CD4-positive, alpha-beta T cell treated with Interleukin-6 at 100 ng/mL for 8 hours (primary cell): Measurements from ENCODE around the gene TMEM147.

Experiments used
- DNase-seq: peaks from one replicate; pipeline ENCODE4 v3.0.0-alpha.2; 2020; ENCODE audit warnings: mixed read lengths, low spot score

TMEM147 gene, protein sequence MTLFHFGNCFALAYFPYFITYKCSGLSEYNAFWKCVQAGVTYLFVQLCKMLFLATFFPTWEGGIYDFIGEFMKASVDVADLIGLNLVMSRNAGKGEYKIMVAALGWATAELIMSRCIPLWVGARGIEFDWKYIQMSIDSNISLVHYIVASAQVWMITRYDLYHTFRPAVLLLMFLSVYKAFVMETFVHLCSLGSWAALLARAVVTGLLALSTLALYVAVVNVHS

DNA sequence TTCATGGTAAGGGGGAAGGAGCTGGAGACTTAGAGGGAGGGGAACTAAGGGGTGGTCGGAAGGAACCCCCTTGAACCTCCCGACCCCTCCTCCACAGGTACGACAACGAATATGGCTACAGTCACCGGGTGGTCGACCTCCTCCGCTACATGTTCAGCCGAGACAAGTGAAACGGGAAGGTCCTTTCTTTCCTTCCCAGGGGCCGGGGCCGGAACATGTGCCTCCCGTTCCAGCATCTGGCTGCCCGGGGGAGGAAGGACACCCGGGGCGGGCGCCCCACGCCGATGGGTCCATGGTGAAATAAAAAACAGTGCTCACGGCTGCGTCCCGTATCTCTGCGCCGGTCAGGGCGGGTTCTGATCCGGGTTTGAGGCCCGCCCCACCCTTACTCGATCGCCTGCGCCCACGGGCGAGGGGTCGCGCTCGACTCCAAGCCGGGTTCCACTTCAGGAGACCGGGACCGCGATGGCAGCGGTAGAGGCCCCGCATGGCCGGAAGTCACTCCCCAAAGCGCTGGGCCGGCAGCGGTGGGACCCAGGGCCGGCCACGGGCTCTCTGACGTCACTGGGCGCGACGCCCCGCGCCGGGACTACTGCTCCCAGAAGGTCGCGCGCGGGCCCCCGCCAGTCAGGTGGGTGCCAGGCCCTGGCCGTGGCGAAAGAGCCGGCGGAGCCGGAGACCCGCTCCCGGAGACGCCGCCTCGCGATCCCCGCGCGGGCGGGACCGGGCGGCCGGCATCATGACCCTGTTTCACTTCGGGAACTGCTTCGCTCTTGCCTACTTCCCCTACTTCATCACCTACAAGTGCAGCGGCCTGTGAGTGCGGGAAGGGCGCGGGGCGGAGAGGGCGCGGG is at the start of gene TMEM147:
TSS of gene TMEM147 (plus strand) at position 626 of the 854 bp plus-strand sequence. CDS start at position 740, 114 bp downstream.
- peak; percentile 73 for DNase-seq

DNA sequence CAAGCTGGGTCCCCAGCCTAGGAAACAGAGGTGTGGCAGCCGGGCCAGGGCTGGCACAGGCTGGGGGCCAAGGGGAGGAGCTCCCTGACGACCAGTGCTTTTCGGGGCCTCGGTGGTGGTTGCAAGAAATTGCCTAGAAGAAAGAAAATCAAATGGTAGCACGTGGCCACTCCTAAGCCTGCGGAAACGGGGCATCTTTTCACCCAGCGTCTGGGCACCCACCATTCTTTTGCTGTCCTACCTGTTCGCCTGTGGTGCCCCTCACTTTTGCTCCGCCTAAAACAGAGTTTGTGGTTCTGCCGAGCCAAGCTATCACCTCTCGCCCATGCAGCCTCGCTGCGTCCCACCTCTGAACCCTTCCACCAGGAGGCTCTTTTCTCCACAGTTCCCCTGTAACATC is 48.0 kb upstream of the TMEM147 start:
- DNase-seq: no peak

DNA sequence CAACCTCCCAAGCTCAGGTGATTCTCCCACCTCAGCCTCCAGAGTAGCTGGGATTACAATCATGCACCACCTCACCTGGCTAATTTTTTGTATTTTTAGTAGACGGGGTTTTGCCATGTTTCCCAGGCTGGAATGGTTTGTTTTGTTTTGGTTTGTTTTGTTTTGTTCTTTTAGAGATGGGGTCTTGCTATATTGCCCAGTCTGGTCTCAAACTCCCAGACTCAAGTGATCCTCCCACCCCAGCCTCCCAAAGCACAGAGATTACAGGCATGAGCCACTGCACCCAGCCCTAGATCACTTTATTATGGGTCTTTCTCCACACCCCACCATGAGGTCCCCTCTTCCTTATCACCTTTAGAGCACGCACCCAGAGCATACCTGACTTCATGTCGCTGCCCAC is 47.2 kb upstream of the TMEM147 start:
- no peak for DNase-seq

DNA sequence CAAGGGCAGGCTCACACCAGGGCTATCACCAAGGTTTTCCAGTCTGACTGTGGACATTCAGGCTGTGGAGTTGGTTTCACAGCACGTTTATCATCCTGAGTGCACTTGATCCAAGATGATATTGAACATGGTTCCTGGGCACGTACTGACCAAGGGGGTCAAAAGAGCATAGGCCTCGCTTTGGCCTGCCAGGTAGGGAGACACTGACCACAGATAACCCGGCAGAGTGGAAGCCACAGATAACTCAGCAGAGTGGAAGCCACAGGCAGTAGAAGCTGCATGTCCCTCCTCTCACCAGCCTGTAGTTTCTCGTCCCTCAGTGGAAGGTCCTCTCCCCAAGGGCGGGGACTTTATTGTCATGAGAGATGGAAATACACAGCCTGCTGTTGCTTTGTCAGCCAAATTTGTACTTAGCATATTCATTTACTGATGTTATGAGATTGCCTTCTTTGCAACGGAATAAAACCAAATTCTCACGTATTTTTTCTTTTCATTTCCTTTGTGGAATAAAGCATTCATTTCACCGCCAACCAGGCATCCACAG is 46.4 kb upstream of the TMEM147 start:
- DNase-seq: no peak

DNA sequence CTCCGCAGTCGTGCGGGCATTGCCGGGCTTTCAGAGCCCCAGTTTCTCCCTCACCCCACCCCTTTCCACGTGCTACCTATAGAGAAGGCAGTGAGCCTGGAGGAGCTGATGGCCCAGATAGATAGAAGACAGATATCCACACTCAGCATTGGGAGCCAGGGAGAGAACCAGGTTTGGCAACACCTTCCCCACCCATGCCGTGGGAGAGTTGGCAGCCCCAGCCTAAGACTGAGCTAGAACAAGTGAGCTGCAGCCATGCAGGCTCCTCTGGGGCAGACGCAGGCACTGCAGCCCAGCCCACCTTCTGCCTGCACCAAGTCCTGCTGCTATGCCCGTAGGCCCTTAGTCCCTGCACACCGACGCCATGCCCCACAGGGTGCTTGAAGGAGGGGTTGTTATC is 44.8 kb upstream of the TMEM147 start:
- DNase-seq: no peak

DNA sequence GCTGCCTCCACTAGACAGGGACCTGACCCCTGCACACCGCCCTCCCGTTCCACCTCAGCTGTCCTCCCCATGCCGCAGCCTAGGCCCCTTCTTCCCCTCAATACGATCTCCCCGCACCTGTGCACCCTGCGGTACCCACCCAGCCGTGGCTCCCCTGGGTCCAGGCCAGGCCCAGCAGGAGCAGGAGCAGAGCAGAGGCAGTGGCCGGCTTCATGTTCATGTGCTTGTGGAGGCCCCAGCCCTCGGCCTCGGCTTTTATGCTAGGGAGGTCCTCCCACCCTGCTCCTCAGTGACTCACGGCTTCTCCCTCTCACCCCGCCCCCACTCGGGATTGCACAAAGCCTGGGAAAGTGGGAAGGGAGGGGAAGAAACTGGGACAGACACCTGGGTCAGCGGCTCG is 43.7 kb upstream of the TMEM147 start:
- no peak for DNase-seq

DNA sequence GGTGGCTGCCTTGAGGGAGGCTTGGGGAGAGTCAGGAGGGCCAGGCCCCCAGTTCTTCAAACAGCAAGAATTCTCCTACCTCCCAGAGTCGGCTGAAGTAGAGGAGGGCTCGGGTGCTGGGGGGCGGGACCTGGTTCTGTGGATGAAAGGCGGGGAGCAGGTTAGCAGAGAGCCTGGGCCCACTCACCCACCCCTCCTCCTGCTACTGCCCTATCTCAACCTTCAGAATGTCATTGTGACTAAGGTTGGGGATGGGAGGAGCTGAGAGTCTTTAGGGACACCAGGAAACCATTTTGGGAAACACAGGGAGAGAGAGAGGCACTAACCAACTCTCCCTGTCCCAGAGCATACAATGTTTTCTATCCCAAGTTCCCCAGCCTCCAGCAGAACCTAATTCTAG is 42.7 kb upstream of the TMEM147 start:
- DNase-seq: no peak

DNA sequence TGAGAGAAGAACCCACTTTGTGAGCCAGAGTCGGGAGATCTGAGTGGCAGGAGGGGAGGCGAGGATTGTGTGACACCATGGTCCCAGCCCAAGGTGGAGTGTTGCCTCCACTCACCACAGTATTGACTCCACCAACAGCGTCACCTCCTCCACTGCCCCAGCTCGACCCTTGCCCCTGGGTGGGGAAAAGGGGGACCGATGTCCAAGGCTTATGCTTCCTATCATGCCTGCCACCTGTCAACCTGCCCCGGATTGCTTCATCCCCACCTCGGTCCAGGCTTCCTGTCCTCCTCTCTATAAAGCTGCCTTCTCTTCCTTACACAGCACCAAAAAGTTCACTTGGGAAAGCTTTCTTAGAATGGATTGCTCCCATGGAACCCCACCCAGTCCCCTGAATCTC is 39.4 kb upstream of the TMEM147 start:
- DNase-seq: no peak

DNA sequence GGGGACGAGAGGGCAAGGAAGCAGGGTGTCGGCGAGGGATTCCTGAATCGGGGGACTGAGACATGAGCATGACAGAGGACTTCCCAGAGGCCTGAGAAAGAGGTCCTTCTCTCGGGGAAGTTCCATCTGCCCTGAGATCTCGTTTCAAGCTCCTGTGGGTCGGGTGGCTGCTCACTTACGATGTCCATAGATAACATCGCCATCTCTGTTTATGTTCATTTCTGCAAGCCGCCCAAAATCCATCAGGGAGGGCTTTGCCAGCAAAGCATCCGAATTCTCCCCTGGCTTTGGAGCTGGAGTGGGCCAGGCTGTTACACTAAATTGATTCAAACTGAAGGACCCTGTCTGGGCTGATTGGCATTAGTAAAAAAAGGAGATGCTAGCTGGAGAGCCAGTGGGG is 37.9 kb upstream of the TMEM147 start:
- DNase-seq: no peak

DNA sequence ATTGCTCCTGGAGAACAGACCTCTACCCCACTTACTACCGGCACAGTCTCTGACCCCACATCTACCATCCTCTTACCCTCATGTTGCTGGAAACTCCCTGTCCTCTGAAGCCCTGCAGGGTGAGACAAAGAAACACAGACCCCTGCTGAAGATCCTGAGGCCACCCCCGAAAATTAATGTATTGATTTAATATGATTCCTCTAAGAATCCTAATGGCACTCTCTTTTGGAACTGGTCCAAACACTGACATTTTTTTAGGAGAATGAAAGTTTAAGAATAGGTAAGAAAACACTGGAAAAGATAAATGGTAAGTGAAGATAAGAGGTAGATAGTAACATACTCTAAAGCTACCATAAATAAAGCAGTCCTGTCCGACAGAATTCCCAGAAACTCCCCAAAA is 37.3 kb upstream of the TMEM147 start:
- no peak for DNase-seq

DNA sequence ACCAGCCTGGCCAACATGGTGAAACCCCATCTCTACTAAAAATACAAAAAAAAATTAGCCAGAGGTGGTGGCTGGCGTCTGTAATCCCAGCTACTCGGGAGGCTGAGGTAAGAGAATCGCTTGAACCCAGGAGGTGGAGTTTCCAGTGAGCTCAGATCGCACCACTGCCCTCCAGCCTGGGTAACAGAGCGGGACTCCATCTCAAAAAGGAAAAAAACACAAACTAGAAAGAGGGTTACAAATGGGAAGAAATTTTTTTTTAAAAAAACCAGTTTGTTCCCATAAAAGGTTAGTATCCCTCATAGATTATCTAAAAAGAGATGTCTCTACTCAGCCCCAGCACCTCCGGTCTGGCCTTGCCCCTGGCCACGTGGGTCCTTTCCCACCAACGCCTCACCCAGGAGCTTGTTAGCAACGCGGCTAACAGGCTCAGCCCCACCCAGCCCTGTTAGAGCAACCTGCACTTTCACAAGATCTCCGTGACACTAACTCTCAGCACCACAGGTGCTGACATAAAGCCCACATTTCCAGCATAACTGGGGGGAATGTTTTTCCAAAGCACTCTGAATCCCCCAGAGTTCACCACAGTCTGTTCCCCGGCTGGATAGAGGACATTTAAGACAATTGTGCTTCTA is 36.3 kb upstream of the TMEM147 start:
- DNase-seq: peak; percentile 44

DNA sequence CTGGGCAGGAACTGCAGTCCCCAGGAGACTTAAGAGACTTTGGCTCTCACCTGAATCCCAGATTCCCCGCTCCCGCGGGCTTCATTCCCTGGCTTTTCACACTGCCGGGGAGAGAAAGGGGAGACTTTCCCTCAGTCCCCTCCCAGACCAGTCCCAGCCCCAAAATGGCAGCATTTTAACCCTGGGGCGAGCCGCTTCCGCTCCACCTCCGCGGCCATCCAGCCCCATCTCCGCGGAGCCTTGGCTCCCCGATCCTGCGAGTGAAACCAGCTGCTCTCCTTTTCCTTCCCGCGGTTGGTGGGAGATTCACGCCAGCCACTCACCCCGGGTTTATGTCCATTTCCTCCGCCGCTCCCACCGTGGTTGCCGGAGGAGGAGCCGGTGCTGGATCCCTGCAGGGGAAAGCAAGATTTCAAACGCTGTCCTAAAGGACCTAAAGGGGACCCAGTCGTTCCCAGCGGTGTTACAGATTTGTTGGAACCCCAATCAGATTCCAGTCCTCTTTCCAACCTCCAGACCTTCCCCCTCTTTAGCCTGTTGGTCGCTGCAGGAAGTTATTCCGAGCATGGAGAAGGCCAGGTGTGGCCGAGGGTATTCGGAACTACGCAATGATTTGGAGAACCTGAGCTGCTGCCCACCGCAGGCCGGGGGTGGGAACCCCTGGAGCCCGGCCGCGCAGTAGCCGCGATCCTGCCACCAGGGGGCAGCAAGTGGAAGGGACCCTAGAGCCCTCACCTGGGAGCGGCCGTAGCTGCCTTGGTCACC is 35.4 kb upstream of the TMEM147 start:
- DNase-seq: peak; percentile 60

DNA sequence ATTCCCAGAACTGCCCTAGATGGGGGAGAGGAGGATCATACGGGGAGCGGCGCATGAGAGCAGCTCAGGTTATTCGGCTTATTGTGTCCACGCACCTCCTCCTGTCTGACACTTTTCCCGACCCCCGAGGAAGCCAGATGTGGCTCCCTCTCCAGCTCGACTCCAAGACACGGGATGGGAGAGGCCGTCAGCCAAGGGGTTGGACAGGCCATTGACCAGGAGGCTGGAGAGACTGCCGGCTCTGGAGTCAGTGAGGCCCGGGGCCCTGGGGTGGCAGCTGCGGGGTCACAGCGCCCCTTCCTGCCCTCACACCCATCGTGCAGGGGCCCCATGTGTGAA is 34.8 kb upstream of the TMEM147 start:
- DNase-seq: no peak

DNA sequence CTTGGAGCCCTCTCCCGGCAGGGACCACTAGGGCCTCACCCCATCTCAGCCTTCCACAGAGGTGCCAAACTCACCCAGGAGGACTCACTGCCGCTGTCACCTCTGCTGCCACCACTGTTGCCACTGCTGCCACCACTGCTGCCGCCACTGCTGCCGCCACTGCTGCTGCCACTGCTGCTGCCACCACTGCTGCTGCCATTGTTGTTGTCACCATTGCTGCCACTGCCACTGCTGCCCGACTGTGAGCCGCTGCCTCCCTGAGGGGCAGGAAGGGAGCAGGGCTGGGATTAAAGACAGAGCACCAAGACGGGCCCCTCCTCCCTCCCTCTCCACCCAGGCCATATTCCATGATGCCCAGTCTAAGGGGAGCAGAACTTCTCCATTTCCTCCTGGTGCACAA is 34.1 kb upstream of the TMEM147 start:
- no peak for DNase-seq

DNA sequence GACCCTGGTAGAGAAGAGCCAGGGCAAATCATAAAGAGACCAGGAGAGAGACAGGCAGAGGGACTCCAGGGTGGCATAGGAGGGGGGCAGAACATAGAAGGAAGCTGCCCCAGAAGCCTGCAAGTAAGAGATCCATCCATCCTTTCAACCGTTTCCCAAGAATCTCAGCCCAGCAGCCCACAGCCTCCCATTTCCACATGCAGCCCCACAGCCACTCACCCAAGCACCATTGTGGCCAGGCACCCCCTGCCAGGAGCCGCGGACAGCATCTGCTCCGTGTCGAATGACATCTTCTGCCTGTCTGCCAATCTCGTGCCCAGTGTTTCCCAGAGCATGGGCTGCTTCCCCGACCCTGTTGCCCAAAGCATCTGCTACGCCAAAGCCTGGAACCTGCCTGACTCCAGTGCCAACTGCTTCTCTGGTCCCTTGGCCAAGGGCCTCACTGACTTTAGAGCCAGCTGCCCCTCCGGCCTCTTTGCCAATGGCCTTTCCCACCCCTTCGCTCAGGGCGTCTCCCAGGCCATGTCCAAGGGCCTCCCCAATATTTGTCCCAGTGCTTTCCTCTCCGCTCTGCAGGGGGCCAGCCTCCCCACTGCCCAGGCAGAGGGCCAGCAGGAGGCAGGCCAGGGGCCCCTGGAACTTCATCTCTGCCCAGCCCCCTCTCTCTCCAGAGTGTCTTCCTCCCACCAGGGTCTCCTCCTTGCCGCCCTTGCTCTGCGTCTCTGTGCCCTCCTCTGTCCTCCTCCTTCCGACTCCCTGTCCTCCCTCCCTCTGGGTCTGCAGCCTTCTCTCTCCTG is 32.4 kb upstream of the TMEM147 start:
- DNase-seq: no peak

DNA sequence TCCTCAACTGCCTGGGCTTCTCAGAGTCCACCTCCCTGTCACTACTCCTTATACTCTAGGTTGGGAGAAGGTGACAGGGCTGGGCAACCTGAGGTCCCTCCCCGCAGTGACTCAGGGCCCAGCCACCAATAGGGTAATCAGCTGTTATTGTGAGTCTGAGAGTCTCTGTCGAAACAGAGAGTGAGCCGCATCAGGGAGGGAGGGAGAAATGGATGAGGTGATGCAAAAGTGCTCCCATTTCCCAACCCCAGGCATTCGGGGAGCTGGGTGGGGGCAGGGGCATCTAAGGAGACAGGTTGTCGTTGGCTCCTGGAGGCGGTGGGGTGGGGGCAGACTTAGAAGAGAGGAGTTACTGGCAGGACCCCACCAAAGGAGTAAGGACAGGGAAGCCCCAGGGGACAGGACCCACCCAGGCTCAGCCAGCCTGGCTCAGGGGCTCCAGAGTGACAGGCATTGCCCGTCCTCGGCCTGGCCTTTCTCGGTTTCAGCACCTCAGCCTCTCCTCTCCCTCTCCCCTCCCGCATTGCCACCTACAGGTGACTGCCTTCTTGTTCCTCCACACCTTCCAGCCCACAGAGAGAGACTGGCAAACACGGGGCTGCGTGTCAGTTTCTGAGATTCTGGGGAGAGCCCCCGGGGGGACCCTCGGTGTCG is 31.7 kb upstream of the TMEM147 start, which contains the start of gene DMKN:
TSS of gene DMKN (minus strand) at position 22 of the 654 bp plus-strand sequence. CDS start 174 bp downstream, outside the sequence.
- no peak for DNase-seq

DNA sequence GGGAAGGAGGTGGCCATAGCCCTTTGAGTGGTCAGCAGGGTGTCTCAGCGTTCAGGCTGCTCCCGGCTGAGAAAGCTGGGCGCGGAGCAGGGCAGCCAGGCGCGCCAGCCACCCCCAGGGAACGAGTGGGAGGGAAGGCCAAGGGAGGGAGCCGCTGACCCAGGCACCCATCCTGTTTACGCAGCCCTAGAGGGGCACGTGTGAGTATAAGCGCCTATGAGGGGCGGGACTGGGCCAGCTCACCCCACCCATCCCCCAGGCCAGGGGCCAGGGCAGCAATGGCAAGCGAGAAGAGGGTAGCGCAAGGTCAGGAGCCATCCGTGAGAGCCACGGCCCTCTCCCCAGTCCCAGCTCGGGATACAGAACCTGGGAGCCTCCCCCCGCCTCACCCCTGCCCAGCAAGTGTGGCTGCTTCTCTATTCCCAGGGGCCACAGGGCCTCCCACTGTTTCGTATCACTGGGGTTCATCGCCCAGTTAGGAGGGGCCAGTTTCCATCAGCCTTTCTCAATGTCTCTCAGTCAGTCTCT is 31.1 kb upstream of the TMEM147 start:
- no peak for DNase-seq

DNA sequence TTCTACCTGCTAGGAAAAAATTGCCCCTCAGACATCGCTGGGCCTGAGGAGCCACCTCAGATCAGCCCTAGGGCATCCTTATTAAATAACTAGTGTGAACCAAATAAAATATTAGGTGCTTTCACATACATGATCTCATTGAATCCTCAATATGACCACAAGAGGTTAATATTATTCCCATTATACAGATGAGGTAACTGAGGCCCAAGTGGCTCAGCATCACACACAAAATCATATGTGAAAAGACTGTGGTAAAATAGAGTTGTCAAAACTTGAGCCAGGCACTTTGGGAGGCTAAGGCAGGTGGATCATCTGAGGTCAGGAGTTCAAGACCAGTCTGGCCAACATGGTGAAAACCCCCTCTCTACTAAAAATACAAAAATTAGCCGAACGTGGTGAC is 29.1 kb upstream of the TMEM147 start:
- DNase-seq: no peak

DNA sequence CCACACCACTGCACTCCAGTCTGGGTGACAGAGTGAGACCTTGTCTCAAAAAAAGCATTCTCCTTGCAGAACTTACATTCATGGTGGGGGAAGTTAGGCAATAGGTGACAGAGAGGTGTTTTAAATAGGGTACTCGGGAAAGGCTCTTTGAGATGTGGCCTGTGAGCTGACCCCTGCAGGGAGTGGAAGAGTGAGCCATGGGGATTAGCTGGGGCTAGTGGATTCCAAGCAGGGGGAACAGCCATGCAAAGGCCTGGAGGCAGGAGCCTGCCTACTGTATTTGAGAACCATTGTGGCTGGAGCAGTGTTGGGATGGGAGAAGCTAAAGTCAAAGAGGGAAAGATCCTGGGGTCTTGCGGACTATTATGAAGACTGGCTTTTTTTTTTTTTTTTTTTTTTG is 28.1 kb upstream of the TMEM147 start:
- DNase-seq: no peak

DNA sequence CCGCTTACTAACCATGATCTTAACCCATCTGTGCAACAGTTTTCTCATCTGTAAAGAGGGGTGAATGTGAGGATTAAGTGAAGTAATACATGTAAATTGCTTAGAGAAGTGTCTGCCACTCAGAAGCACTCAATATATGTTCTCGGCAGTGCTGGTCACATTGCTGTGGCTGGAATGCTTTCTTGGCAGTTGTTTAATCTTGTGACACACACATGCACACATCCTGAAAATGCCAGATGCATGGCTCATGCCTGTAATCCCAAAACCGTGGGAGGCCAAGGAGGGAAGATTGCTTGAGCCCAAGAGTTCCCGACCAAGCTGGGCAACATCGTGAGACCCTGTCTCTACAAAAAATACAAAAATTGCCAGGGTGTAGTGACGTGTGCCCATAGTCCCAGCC is 27.1 kb upstream of the TMEM147 start:
- DNase-seq: no peak
